Stimulated activated CD4-positive, alpha-beta T cell treated with anti-CD3 and anti-CD28 coated beads, TNF-alpha, amount 100 ng/mL, for 48 hours (primary cell): Measurements from ENCODE around the gene CENPW.

Experiments used
- DNase-seq, 3 donors: peaks; one replicate each; pipeline ENCODE4 v3.0.0-alpha.2; 2020; ENCODE audit warnings: low read depth in 3 of 3

CENPW gene

DNA sequence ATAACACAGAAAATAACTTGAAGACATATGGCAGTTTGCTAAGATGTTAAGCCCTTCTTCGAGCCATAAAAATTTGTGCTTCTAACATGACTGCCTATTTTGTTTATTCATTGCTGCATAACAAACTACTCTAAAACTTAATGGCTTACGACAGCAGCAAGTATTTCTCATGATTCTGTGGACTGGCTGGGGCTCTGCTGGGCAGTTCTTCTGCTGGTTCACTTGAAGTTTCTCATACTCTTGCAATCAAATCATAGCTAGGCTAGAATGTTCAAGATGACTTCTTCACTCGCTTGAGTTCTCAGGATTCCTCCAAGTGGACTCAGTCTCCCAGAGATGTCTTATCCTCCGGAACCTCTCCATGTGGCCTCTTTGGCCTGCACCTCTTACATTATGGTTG, 33.4 kb downstream of the CENPW start:
- DNase-seq = no peak

DNA sequence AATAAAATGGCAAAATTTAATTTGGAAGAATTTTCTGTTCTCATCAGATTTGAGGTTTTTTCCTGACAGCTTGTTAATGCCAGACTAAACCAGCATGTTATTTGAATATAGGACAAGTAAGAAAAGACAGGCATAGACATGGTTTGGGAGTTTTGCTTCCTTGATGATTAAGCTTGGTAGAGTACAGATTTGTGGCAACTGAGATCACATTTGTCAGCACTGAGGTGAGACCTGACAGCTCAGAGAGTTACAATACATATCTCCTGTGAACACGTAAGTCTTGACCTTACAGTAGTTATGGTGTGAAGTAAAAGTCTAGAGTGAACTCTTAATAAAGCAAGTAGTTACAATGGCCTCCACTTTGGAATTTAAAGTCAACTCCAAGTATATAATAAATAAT, 34.5 kb downstream of the CENPW start:
- no peak for DNase-seq

GRCh38 chr6:126376682-126377081, 36.8 kb downstream of the CENPW start:
- no peak for DNase-seq

DNA sequence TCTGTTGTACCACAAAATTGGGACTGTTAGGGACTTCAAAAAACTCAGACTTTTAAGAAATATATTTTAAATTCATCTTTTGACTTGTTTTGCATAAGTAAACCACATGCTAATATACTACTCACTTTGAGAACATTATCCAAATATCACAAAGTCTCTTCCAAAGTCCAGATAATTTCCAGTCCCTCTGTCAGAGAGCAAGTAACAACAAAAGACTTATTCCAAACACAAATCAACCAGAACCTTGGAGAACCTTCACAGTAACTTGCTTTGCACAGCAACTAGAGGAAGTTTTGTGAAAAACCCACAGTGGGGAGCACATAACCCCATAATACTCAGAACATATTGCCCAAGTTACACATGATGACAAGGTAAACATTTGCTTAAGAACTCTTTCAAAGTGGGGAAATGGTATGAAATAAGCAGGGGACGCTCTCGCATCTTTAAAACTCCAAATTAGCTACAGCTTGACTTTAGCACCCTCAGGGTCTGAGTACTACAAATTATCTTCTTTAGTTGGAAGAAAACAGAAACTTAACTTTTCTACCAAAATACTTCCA, 37.8 kb downstream of the CENPW start:
- DNase-seq = no peak

GRCh38 chr6:126380072-126380583, 40.2 kb downstream of the CENPW start:
- no peak for DNase-seq

DNA sequence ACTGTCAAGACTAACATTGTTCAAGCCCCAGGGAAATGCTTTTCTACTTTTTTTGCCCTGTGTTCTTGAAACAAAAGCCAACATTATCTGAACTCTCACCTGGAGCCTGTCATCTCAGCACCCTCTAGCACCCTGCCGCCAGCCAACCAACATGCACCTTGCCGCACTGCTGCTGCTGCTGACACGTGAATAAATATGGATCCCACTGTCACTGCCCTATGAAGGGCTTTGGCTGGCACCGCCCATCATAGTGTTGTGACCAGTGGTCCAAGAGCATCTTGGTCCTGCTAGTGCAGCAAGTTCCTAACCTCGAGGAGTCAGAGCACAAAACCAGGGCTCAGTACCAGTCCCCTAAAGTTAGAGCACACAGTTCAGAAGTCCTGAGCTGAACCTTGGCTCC, 41.6 kb downstream of the CENPW start:
- DNase-seq = no peak

DNA sequence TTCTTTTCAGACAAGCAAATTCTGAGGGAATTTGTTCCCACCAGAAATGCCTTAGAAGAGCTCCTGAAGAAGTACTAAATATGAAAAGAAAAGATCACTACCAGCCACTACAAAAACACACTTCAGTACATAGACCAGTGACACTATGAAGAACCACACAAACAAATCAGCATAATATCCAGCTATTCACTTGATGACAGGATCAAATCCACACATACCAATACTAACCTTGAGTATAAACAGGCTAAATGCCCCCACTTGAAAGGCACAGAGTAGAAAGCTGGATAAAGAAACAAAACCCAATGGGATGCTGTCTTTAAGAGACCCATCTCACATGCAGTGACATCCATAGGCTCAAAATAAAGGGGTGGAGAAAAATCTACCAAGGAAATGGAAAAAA, 43.3 kb downstream of the CENPW start:
- DNase-seq = no peak

- DNase-seq = no peak
These were observed 45.6 kb downstream of the CENPW start for GRCh38 chr6:126385536-126385935.

DNA sequence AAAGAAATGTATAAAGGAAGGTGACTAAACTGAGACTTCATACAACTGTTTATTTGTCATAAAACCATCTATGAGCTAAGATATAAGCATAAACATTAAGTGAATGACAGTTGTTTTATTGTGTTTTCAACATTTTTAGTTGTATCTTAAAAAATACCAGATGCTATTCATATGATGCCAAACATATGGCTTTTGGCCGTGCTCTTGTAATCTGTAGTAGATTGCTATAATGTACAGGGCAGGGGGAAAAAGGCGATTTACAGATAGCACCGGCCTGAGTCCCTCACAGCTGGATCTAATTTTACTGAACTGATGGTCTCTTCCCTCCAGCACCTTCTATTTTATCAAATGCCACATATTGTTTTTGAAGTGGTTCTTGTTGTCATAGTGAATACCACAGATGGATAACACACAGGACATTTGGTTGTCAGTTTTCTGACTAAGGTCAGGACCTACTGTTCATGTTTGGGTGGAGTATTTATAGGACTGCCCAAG, 48.2 kb downstream of the CENPW start:
- DNase-seq = no peak

GRCh38 chr6:126396131-126396530, 56.2 kb downstream of the CENPW start:
- DNase-seq = no peak
